ENCODE data around the gene NOD2.

The NOD2 gene

DNA sequence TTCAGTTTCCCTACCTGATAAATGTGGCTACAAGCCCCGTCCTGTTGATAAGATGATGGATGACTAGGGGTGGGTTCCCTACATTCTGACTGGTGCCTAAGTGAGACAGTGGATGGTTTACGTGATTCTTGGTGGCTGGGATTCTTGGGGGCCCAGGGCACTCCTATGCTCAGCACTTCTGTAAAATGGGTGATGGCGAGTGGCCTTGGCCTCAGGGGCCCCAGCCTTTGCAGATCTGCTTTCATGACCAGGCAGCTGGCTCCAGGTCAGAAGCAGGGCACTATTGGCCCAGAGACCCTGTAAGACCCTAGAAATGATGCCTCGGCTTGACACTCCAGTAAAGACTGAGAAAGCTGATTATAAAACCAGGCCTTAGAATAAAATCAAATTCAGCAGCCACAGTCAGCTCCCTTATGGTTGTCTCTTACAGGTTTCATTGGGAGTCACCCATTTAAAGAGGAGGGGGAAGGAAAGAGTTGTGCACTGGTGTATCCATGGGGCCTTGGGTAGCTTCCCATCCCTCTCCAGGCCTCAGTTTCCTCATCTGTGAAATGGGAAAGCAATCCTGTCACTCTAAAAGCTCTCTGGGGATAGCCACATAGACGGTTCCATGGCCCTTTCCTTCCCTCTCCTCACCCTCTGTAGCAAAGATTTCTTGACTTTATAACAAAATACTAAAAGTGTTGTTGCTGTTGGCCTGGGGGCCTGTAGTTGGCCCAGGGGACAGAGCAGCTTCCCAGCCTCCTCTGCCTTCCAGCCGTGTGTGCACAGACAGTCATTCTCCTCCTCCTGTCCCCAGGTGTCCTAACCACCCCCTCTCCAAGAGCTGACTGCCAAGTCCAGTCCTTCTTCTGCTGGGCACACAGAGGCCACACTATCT is 13.5 kb upstream of the NOD2 start:
- no peaks in the 10 kb centered on the region for H3K9me3 Mint-ChIP-seq
- H3K27ac Mint-ChIP-seq = peak overlapping the region; percentile 88
- H3K4me3 Mint-ChIP-seq = peak overlapping the region; percentile 87
- peaks cover 77% of the 10 kb centered on the region for H3K4me1 Mint-ChIP-seq
- peaks cover 10% of the 10 kb centered on the region for H3K36me3 Mint-ChIP-seq
- H3K27me3 Mint-ChIP-seq = no peaks in the 10 kb centered on the region

DNA sequence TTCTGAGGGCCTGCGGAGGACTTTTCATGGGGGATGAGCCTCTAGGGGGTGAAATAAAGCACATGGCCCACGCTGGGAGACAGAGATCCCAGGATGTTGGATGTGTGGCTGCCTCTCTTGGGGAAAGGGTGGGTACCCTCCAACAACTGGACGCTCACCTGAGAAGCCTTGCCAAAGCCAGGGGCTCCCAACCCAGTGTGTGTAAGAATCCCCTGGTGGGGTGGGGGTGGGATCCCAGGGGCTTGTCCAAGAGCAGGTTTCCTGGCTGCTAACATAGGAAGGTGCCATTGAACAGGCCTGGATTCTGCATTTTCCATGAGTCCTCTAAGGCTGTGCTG is 12.9 kb upstream of the NOD2 start:
- Mint-ChIP-seq H3K9me3 (no peaks in the 10 kb centered on the region), H3K27me3 (no peaks in the 10 kb centered on the region), H3K27ac (peak overlapping the region; percentile 88), H3K4me3 (peak overlapping the region; percentile 87), H3K4me1 (peaks cover 83% of the 10 kb centered on the region), H3K36me3 (peaks cover 7% of the 10 kb centered on the region)

DNA sequence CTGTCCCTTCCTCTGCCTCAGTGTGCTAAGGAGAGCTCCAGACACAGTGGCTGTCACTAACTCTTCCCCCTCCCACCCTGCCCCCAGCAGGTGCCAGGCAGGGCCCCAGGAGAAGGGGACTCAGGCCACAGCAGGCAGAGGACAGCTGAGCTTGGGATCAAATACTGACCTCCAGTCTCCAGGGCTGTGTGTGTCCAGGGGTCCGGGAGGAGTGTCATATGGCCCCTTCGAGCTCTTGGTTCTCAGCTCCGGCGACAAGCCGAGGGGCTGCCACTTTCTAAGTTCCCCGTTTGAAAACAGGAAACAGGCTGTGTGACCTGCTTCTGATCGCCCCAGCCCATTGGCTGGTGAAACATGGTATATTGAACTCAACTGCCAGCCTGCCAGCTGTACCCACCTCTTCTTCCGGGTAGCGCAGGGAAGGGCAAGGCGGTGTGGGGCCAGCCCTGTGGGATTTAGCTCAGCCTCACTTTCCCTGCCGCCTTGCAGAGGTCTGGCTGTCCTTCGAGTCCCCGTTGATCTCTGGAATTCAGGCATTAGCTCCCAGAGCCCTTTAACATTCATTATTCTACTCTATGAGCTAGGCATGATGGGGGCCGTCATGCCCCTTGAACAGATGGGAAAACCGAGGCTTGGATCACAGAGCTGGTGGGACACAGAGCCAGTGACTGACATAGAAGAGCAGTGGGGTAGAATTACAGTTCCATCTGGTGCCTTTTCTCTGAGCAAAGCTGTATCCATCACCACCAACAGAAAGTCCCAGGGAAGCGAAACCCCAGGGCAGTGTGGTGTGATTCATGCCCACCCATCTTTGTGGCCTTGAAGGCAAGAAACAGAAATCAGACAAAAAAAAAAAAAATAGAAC is 12.2 kb upstream of the NOD2 start, which contains the start of gene SNX20:
SNX20 (minus strand) TSS at position 292 of the 865 bp plus-strand sequence. CDS start 3,786 bp downstream, outside the sequence.
- Mint-ChIP-seq H3K9me3 (no peaks in the 10 kb centered on the region), H3K4me3 (peak within 1 kb of the TSS; percentile 87), H3K4me1 (peaks cover 87% of the 10 kb centered on the region), H3K36me3 (peaks cover 4% of the 10 kb centered on the region), H3K27me3 (no peaks in the 10 kb centered on the region), H3K27ac (peak within 1 kb of the TSS; percentile 94)

DNA sequence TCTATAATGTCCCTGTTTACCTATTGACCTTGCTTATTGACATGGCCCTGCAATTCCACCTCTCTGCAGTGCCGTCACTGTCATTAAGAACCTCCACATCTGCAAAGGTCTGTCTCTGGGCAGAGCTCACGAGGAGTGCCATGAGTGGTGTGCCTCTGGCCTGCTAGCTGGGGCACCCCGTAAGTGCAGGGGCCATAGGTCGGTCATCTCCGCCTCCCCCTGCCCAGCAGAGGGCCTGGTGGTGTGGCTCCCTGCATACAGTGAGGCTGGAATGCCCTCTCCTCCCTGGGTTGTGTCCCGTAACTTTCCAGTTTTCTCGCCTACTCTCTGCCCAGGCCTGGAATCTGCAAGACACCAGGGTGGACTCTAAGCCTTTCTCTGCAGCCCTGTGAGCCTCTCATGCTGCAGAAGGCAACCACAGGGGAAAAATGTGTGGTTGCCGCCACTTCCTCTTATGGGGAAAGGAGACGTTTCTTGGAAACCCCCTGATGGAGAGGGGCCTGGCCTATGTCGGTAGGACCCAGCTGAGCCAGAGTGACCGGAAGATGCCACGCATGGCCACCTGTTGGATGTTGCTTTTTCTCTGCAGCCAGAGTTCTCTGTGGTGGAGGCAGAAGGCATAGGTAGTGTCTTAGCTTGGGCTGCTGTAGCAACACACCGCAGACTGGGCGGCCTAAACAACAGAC is 9.6 kb upstream of the NOD2 start:
- Mint-ChIP-seq H3K27ac (peak overlapping the region; percentile 87), H3K9me3 (no peaks in the 10 kb centered on the region), H3K27me3 (no peaks in the 10 kb centered on the region), H3K4me1 (peaks cover 66% of the 10 kb centered on the region), H3K36me3 (no peaks in the 10 kb centered on the region), H3K4me3 (peak overlapping the region; percentile 53)

DNA sequence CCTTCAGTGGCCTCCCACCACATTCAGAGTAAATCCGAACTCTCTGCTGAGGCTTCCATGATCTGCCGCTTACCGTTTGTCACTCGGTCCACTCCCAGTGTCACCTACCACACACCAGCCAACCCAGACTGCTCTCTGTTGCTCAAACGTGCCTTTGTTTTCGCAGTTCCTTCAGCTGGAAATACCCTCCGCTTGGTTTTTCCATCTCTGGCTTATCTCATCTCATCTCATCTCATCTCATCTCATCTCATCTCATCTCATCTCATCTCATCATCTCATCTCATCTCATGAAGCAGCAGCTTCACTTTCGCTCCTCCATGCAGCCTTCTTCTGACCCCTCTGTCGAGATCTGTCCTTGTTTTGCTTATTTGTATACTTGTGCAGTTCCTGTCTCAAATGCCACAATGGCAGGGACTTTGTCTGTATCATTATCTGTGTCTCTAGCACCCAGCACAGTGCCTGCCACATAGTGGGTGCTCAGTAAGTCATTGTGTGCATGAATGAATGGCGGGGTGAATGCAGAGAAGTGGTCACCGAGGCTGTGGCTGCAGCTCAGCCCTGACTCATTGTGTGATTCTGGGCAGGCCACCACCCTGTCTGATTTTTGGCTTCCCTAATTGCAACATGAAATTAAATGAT is 8.5 kb upstream of the NOD2 start:
- H3K9me3 Mint-ChIP-seq = no peaks in the 10 kb centered on the region
- no peaks in the 10 kb centered on the region for H3K36me3 Mint-ChIP-seq
- peak overlapping the region; percentile 87 for H3K27ac Mint-ChIP-seq
- H3K4me3 Mint-ChIP-seq = peak overlapping the region; percentile 53
- H3K27me3 Mint-ChIP-seq = no peaks in the 10 kb centered on the region
- H3K4me1 Mint-ChIP-seq = peaks cover 60% of the 10 kb centered on the region

DNA sequence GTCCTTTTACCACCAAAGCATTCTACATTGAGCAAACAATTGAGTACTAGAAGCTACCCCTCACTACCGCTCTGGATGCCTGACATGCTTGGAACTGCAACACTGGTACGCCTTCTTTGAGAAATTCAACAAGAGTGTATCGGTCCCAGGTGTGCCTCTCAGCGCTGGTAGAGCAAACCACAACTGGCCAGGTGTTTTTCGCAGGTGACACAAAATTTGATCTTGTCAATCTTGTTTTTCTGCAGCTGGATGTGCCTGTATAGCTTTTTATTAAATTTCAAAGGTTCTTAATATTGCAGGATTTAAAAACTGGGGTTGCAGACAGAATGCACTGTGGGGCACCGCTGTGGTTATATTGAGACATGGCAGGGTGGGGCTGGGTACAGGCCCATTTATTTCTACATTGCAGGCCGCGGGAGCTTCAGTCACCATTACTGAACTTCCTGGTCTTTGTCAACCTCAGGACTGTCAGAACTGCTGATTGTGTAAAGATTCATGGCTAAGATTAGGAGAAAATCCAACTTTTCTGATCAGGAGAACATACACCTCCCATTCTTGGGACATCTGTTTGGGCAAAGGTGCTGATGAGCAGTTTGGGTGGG is 7.8 kb upstream of the NOD2 start:
- no peak overlapping the region for H3K27ac Mint-ChIP-seq
- H3K4me3 Mint-ChIP-seq = peak overlapping the region; percentile 53
- no peaks in the 10 kb centered on the region for H3K36me3 Mint-ChIP-seq
- H3K9me3 Mint-ChIP-seq = no peaks in the 10 kb centered on the region
- H3K27me3 Mint-ChIP-seq = no peaks in the 10 kb centered on the region
- H3K4me1 Mint-ChIP-seq = peaks cover 56% of the 10 kb centered on the region

DNA sequence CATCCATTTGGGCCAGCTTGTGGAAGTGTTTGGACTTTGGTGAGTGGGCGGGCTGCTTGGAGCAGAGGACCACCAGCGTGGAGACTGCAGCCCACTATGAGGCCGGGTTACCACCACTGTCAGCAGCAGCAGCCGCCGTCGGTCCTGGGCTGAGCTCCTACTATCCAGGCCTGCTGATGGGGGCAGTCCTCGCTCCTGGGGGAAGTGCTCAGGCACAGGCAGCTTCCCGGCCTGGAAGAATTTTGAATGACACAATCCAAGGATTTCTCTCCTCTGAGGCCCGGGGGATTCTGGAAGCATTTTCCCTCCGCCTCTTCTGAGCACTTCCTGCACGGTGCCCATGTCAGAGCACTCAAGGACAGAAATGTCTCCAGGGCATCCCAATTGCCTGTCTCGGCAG is 5.3 kb upstream of the NOD2 start:
- Mint-ChIP-seq H3K4me3 (no peak overlapping the region), H3K4me1 (peaks cover 56% of the 10 kb centered on the region), H3K27me3 (no peaks in the 10 kb centered on the region), H3K9me3 (no peaks in the 10 kb centered on the region), H3K27ac (no peak overlapping the region), H3K36me3 (no peaks in the 10 kb centered on the region)

DNA sequence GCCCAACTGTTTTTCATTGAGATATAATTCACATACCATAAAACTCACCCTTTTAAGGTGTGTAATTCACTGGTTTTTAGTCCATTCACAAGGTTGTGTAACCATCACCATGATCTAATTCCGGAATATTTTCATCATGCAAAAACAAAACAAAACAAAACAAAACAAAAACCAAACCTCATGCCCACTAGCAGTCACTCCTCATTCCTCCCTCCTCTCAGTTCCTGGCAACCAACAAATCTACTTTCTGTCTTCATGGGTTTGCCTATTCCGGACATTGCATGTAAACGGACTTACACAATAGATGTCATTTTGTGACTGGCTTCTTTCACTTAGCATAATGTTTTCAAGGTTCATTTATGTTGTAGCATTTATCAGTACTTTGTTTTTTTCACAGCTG is 4.5 kb upstream of the NOD2 start:
- no peak overlapping the region for H3K27ac Mint-ChIP-seq
- H3K9me3 Mint-ChIP-seq = no peaks in the 10 kb centered on the region
- peaks cover 51% of the 10 kb centered on the region for H3K4me1 Mint-ChIP-seq
- no peaks in the 10 kb centered on the region for H3K36me3 Mint-ChIP-seq
- H3K4me3 Mint-ChIP-seq = no peak overlapping the region
- H3K27me3 Mint-ChIP-seq = no peaks in the 10 kb centered on the region

DNA sequence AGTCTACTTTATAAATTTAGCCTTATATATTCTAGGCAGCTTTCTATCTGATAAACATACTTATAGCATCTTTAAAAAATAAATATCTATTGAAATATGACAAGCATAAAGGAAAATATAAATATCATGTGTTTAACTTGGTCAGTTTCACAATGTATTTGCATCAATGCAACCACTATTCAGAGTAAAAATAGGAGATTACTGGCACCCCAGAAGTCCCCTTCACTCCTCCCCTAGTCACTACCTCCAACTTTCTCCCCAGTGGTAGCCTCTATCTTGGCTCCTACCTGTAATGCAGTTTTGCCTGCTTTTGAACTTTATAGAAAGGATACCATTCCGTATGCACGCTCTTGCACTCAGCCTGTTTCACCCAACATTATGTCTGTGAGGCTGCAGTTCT is 3.2 kb upstream of the NOD2 start:
- H3K4me1 Mint-ChIP-seq = peaks cover 50% of the 10 kb centered on the region
- H3K36me3 Mint-ChIP-seq = no peaks in the 10 kb centered on the region
- no peak overlapping the region for H3K4me3 Mint-ChIP-seq
- H3K27ac Mint-ChIP-seq = no peak overlapping the region
- no peaks in the 10 kb centered on the region for H3K9me3 Mint-ChIP-seq
- H3K27me3 Mint-ChIP-seq = no peaks in the 10 kb centered on the region

DNA sequence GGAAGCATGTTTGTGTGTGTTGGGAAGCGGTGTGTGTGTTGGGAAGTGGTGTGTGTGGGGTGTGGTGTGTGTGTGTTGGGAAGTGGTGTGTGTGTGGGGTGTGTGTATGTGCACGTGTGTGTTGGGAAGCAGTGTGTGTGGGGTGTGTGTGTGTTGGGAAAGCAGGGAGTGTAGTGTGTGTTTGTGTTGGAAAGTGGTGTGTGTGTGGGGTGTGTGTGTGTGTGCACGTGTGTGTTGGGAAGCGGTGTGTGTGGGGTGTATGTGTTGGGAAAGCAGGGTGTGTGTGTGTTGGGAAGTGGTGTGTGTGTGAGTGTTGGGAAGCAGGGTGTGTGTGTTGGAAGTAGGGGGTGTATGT is 785 bp upstream of the NOD2 start:
- H3K27me3 Mint-ChIP-seq = no peaks in the 10 kb centered on the region
- peak overlapping the region; percentile 74 for H3K27ac Mint-ChIP-seq
- H3K36me3 Mint-ChIP-seq = no peaks in the 10 kb centered on the region
- peaks cover 54% of the 10 kb centered on the region for H3K4me1 Mint-ChIP-seq
- peak overlapping the region; percentile 65 for H3K4me3 Mint-ChIP-seq
- H3K9me3 Mint-ChIP-seq = no peaks in the 10 kb centered on the region

DNA sequence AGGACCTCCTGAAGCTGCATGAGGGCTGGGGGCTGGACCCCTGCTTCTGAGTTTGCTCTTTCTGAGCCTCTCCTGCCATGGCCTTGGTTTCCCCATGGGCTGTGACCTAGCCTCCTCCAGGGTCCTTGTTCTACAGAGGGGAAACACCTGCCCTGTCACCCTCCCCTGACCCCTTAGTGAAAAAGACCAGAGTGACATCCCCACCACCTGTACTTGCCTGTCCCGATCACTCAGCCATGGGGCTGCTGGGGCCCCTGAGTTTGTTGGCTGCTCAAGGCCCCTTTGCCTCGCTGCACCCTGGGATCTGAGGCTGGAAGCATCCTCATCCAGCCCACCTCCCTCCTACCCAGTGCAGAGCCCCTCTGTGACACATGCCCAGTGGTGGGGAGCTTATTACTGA is 800 bp downstream of the NOD2 start:
- peak overlapping the region; percentile 73 for H3K4me3 Mint-ChIP-seq
- H3K27me3 Mint-ChIP-seq = no peaks in the 10 kb centered on the region
- H3K4me1 Mint-ChIP-seq = peaks cover 66% of the 10 kb centered on the region
- H3K27ac Mint-ChIP-seq = peak overlapping the region; percentile 71
- no peaks in the 10 kb centered on the region for H3K36me3 Mint-ChIP-seq
- H3K9me3 Mint-ChIP-seq = no peaks in the 10 kb centered on the region

DNA sequence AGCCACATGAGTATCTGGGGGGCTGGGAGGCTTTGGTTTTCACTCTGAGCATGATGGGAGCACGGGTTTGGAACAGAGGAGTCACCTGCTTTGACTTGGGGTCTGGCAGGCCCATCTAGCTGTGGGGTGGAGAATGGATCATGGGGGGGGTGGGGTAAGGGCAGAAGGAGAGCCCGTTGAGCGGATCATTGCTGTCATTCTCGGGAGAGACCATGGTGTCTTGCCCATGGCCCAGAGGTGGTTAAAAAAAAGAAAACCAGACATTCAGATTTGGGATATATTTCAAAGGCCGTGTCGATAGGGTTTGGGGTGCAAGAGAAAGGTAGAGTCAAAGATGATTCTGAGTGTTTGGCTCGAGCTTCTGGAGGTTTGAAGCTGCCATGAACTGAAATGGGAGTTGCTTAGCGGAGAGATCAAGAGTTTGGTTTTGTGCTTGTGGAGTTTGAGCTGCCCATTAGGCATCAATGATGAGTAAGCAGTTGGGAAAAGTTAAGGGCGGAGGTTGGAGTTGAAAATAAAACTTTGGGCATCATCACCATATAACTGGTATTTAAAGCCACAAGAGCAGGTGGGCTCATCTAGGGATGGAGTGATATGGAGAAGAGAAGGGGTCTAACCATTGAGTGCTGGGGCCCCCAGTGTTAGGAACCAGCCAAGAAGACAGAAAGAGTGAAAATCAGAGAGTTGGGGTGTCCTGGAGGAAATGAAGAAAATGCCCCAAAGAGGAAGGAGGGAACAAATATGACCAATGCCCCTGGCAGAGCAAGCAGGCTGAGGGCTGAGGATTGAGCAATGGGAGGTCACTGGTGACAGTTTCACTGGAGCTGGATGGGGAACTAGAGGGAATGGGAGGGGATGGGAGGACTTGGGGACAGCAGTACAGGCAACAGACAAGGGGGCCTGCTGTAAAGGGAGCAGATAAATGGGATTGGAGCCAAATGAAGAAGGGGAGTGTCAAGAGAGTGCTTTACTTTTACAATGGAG is 1.9 kb downstream of the NOD2 start:
- H3K4me3 Mint-ChIP-seq = no peak overlapping the region
- H3K27ac Mint-ChIP-seq = peak overlapping the region; percentile 31
- H3K27me3 Mint-ChIP-seq = no peaks in the 10 kb centered on the region
- no peaks in the 10 kb centered on the region for H3K36me3 Mint-ChIP-seq
- peaks cover 77% of the 10 kb centered on the region for H3K4me1 Mint-ChIP-seq
- no peaks in the 10 kb centered on the region for H3K9me3 Mint-ChIP-seq

DNA sequence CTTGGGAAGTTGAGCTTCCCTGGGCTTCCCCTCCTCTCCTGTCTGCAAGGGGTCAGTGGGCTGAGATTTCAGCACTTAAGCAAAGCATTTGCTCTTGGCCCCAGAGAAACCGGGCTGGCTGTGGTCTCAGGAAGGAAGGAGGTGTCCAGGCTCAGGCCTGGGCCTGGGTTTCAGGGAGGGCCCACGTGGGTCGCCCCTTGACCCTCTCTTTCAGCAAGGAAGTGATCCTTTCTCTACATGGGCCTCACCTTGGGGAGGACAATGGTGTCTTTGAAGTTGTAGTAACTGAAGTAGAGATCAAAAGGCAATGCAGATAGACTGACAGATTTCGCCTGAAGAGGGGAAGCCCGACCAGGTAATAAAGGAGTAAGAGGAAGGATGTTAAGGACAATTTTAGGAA is 2.7 kb downstream of the NOD2 start:
- H3K27me3 Mint-ChIP-seq = no peaks in the 10 kb centered on the region
- no peak overlapping the region for H3K27ac Mint-ChIP-seq
- H3K4me1 Mint-ChIP-seq = peaks cover 75% of the 10 kb centered on the region
- H3K4me3 Mint-ChIP-seq = no peak overlapping the region
- H3K9me3 Mint-ChIP-seq = no peaks in the 10 kb centered on the region
- no peaks in the 10 kb centered on the region for H3K36me3 Mint-ChIP-seq
